DOHH2 (cell line): ENCODE data around the gene CNTNAP5.
A peak's percentile ranks its signal among the peaks of the same experiment; 100 is the strongest.

Experiments used
- H3F3A ChIP-seq: fragments of 200-600 bp; sonication (generic), shearing (Covaris generic); 2 replicates; pipeline ENCODE4 v1.6.0; 2016; ENCODE audit warnings: antibody characterized with exemption, mild to moderate bottlenecking; ENCODE audit not compliant: control insufficient read depth, insufficient read depth
- H3K27ac ChIP-seq: fragments of 200-600 bp; sonication (generic); 2 replicates; pipeline ENCODE4 v1.5.1; 2014; ENCODE audit warnings: low read depth, mild to moderate bottlenecking, low read length, moderate library complexity
- H3K27me3 ChIP-seq: fragments of 200-600 bp; sonication (generic); 2 replicates; pipeline ENCODE4 v1.6.1; 2014; ENCODE audit warnings: mild to moderate bottlenecking, low read length, mixed read lengths; ENCODE audit not compliant: control insufficient read depth
- H3K36me3 ChIP-seq: fragments of 200-600 bp; sonication (generic); 2 replicates; pipeline ENCODE4 v1.6.1; 2014; ENCODE audit warnings: mild to moderate bottlenecking, low read length, moderate library complexity, mixed read lengths; ENCODE audit not compliant: control insufficient read depth
- H3K4me1 ChIP-seq: fragments of 200-600 bp; sonication (generic); 2 replicates; pipeline ENCODE4 v1.6.1; 2014; ENCODE audit warnings: mild to moderate bottlenecking, low read length, mixed read lengths; ENCODE audit not compliant: control insufficient read depth
- H3K4me2 ChIP-seq: fragments of 200-600 bp; sonication (generic); 2 replicates; pipeline ENCODE4 v1.6.0; 2014; ENCODE audit warnings: mild to moderate bottlenecking, low read length, moderate library complexity
- H3K4me3 ChIP-seq: fragments of 200-600 bp; sonication (generic); 2 replicates; pipeline ENCODE4 v1.5.1; 2014; ENCODE audit warnings: mild to moderate bottlenecking, low read length, mixed read lengths
- H3K79me2 ChIP-seq: fragments of 200-600 bp; sonication (generic); 2 replicates; pipeline ENCODE4 v1.6.1; 2014; ENCODE audit warnings: mild to moderate bottlenecking, low read length, mixed read lengths; ENCODE audit not compliant: control insufficient read depth
- H3K9me2 ChIP-seq: fragments of 200-600 bp; sonication (generic); replicated peaks from 2 replicates; pipeline ENCODE4 v1.6.1; 2014; ENCODE audit warnings: mild to moderate bottlenecking, low read length, mixed read lengths; ENCODE audit not compliant: control insufficient read depth
- H3K9me3 ChIP-seq: fragments of 200-600 bp; sonication (generic); 2 replicates; pipeline ENCODE4 v1.6.1; 2014; ENCODE audit warnings: antibody characterized with exemption, low read length, mixed read lengths; ENCODE audit not compliant: control insufficient read depth, insufficient read depth
- H4K20me1 ChIP-seq: fragments of 200-600 bp; sonication (generic); 2 replicates; pipeline ENCODE4 v1.6.0; 2014; ENCODE audit warnings: low read depth, mild to moderate bottlenecking, antibody characterized with exemption, low read length, moderate library complexity; ENCODE audit not compliant: control insufficient read depth, insufficient read depth
- CTCF ChIP-seq: fragments of 200-600 bp; sonication (generic); IDR thresholded peaks from one replicate; pipeline ENCODE4 v1.5.1; 2014; ENCODE audit warnings: antibody characterized with exemption, mild to moderate bottlenecking, low read depth, low read length; ENCODE audit not compliant: poor library complexity, severe bottlenecking
- EZH2phosphoT487 ChIP-seq: fragments of 200-600 bp; sonication (generic); IDR thresholded peaks from 2 replicates; pipeline ENCODE4 v1.6.1; 2017; ENCODE audit warnings: borderline replicate concordance, mild to moderate bottlenecking, antibody characterized with exemption, low read length, moderate library complexity, mixed read lengths

The CNTNAP5 gene

GRCh38 chr2:124804014-124804940 lies 779.2 kb downstream of the CNTNAP5 start:
- TF ChIP-seq CTCF (peak; percentile 81), EZH2phosphoT487 (no peak)
- H3K9me3 ChIP-seq: no peaks in the 10 kb centered on the region
- no peaks in the 10 kb centered on the region for H4K20me1 ChIP-seq
- no peaks in the 10 kb centered on the region for H3K9me2 ChIP-seq
- H3K27me3 ChIP-seq: no peaks in the 10 kb centered on the region
- H3K4me3 ChIP-seq: no peak overlapping the region
- no peaks in the 10 kb centered on the region for H3K4me1 ChIP-seq
- H3K36me3 ChIP-seq: no peaks in the 10 kb centered on the region
- H3K27ac ChIP-seq: no peak overlapping the region
- no peaks in the 10 kb centered on the region for H3K79me2 ChIP-seq
- H3K4me2 ChIP-seq: no peak overlapping the region
- no peaks in the 10 kb centered on the region for H3F3A ChIP-seq

GRCh38 chr2:124805060-124805459 lies 780.0 kb downstream of the CNTNAP5 start:
- Histone ChIP-seq H3K4me2 (no peak overlapping the region), H4K20me1 (no peaks in the 10 kb centered on the region), H3K79me2 (no peaks in the 10 kb centered on the region), H3K36me3 (no peaks in the 10 kb centered on the region), H3F3A (no peaks in the 10 kb centered on the region), H3K27me3 (no peaks in the 10 kb centered on the region), H3K27ac (no peak overlapping the region), H3K9me2 (no peaks in the 10 kb centered on the region), H3K9me3 (no peaks in the 10 kb centered on the region), H3K4me1 (no peaks in the 10 kb centered on the region), H3K4me3 (no peak overlapping the region)
- TF ChIP-seq CTCF (no peak), EZH2phosphoT487 (no peak)

- no peak overlapping the region for H3K4me2 ChIP-seq
- no peak for TF ChIP-seq CTCF
- TF ChIP-seq EZH2phosphoT487: no peak
Observed at GRCh38 chr2:124810132-124810531, 785.0 kb downstream of the CNTNAP5 start.

More at GRCh38 chr2:124810132-124810531, 785.0 kb downstream of the CNTNAP5 start:
- no peaks in the 10 kb centered on the region for H3K36me3 ChIP-seq
- no peaks in the 10 kb centered on the region for H3K27me3 ChIP-seq
- H3K4me1 ChIP-seq: no peaks in the 10 kb centered on the region
- H3K27ac ChIP-seq: no peak overlapping the region
- no peaks in the 10 kb centered on the region for H3K9me3 ChIP-seq
- no peak overlapping the region for H3K4me3 ChIP-seq
- no peaks in the 10 kb centered on the region for H3K9me2 ChIP-seq
- H3F3A ChIP-seq: no peaks in the 10 kb centered on the region
- H4K20me1 ChIP-seq: no peaks in the 10 kb centered on the region
- H3K79me2 ChIP-seq: no peaks in the 10 kb centered on the region
